GM12878 (cell line): Measurements from ENCODE around the gene NUDT7.

Experiments used
- BHLHE40 ChIP-seq, 2 experiments: fragments of 450-650 bp in 1 of 2; IDR thresholded peaks; 2 replicates each; pipeline ENCODE4 v1.6.1; 2011 to 2017; ENCODE audit warnings: low read depth in 2 of 2, borderline replicate concordance in 1 of 2, improper control_type of control experiment in 1 of 2, low read length in 1 of 2, mild to moderate bottlenecking in 1 of 2
- BRCA1 ChIP-seq: IDR thresholded peaks from 2 replicates; pipeline ENCODE4 v1.6.1; 2011; ENCODE audit warnings: low read depth, low read length, improper control_type of control experiment
- CBX3 ChIP-seq: fragments of 200-600 bp; sonication (generic); IDR thresholded peaks from 2 replicates; pipeline ENCODE4 v1.6.1; 2016; ENCODE audit warnings: low read depth, borderline replicate concordance
- CBX5 ChIP-seq: sonication (generic); IDR thresholded peaks from 2 replicates; pipeline ENCODE4 v1.6.1; 2016; ENCODE audit warnings: low read depth, moderate library complexity, mild to moderate bottlenecking, inconsistent platforms
- CREB1 ChIP-seq: IDR thresholded peaks from 2 replicates; pipeline ENCODE4 v1.6.1; 2012; ENCODE audit warnings: low read depth, mild to moderate bottlenecking, inconsistent platforms
- CTCF ChIP-seq, 3 experiments: IDR thresholded peaks in 2 of 3; conservative IDR thresholded peaks in 1 of 3; 2 replicates each; pipeline ENCODE4 v1.5.1; 2011; ENCODE audit warnings: low read depth in 3 of 3, low read length in 3 of 3, mild to moderate bottlenecking in 3 of 3, control low read depth in 2 of 3, moderate library complexity in 2 of 3, inconsistent platforms in 1 of 3, mixed read lengths in 1 of 3; ENCODE audit not compliant: control insufficient read depth in 2 of 3, insufficient read depth in 1 of 3; ENCODE audit errors: extremely low read depth in 1 of 3
- EP300 ChIP-seq, 2 experiments: fragments of 150-350 bp in 1 of 2; IDR thresholded peaks; 2 replicates each; pipeline ENCODE4 v1.6.1; 2011 to 2012; ENCODE audit warnings: low read depth in 2 of 2, low read length in 2 of 2, borderline replicate concordance in 1 of 2, improper control_type of control experiment in 1 of 2, inconsistent platforms in 1 of 2; ENCODE audit not compliant: control insufficient read depth in 1 of 2
- JUND ChIP-seq: IDR thresholded peaks from 2 replicates; pipeline ENCODE4 v1.6.1; 2012; ENCODE audit warnings: low read depth, mild to moderate bottlenecking, low read length, improper control_type of control experiment, moderate library complexity
- MAX ChIP-seq: IDR thresholded peaks from 2 replicates; pipeline ENCODE4 v1.6.1; 2012; ENCODE audit warnings: low read depth, low read length, improper control_type of control experiment
- MLLT1 ChIP-seq: fragments of 450-650 bp; IDR thresholded peaks from 2 replicates; pipeline ENCODE4 v1.6.1; 2016; ENCODE audit warnings: mild to moderate bottlenecking
- POLR2AphosphoS5 ChIP-seq: IDR thresholded peaks from 2 replicates; pipeline ENCODE4 v1.6.1; 2011; ENCODE audit warnings: mild to moderate bottlenecking, low read length, inconsistent platforms
- SUPT20H ChIP-seq: IDR thresholded peaks from 2 replicates; pipeline ENCODE4 v1.6.1; 2011; ENCODE audit warnings: low read depth, mild to moderate bottlenecking, low read length, moderate library complexity, borderline replicate concordance; ENCODE audit not compliant: control insufficient read depth
- TCF12 ChIP-seq: IDR thresholded peaks from 2 replicates; pipeline ENCODE4 v1.6.1; 2011; ENCODE audit warnings: low read depth, mild to moderate bottlenecking, low read length
- YY1 ChIP-seq: IDR thresholded peaks from 2 replicates; pipeline ENCODE4 v1.6.1; 2011; ENCODE audit warnings: low read depth, mild to moderate bottlenecking, low read length

DNA sequence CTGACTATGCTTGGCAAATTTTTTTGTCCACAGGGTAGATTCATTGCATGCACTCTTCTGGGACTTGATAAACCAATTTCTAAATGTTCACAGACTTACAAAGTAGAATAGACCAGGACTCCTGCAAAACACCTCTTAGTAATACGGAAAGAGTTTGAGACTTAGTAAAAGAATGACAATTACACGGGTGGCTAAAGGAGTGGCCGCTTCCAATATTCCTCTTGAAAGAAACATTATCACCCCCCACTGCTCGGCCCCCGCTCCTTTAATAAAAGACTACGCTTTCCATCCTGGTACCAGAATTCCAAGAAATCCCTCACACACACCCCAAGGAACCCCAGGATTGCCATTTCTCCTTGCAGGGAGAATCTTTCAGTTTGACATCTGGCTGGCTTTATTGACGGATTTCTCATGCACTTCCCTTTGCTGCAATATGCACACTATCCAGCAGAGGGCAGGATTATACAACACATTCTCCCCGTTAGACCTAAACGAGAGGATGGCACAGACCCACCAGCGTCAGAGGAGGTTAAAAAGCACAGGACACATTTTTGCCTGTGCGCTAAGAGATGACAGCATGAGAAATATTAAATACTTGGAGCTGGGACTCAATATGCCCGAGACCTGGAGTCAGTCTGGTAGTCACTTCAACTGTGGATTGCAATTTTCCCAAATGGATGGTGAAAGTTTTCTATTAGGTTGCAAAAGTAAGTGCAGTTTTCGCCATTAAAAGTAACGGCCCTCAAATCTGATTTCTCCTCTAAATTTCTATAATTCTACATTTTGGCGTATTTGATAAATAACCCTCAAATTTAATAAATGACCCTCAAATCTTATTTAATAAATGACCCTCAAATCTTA is 46.6 kb upstream of the NUDT7 start:
- no peak for TF ChIP-seq POLR2AphosphoS5
- TF ChIP-seq MLLT1 = no peak
- TF ChIP-seq EP300 (IDR thresholded peaks at IDR 0.05; ENCODE audit: borderline replicate concordance in 1 of 2, control insufficient read depth in 1 of 2, low read depth in 2 of 2, low read length in 2 of 2) = no peak
- no peak for TF ChIP-seq MAX
- TF ChIP-seq CREB1 = no peak
- TF ChIP-seq CBX5 = no peak
- peak; percentile 86 to 93 (median 89) for TF ChIP-seq CTCF (IDR thresholded peaks at IDR 0.05 in 2 of 3, conservative IDR thresholded peaks at IDR 0.05 in 1 of 3; ENCODE audit: control insufficient read depth in 2 of 3, extremely low read depth in 1 of 3, insufficient read depth in 1 of 3, low read depth in 3 of 3, low read length in 3 of 3)
- no peak for TF ChIP-seq JUND
- no peak for TF ChIP-seq YY1
- no peak for TF ChIP-seq BRCA1
- TF ChIP-seq TCF12 = no peak
- no peak for TF ChIP-seq CBX3
- no peak for TF ChIP-seq SUPT20H
- TF ChIP-seq BHLHE40 (IDR thresholded peaks at IDR 0.05; ENCODE audit: borderline replicate concordance in 1 of 2, low read depth in 2 of 2, low read length in 1 of 2) = no peak
